ENCODE measurements around the gene PROM1.

PROM1 gene

GRCh38 chr4:16122308-16122711 is 38.5 kb upstream of the PROM1 start:
- 87% methylated on average over 4 of the region's 4 CpGs for WGBS
- Histone ChIP-seq H3K4me1 (ENCODE audit: insufficient read depth, low read length) (no peaks in the 10 kb centered on the region), H3K27me3 (ENCODE audit: insufficient read depth, low read length) (no peaks in the 10 kb centered on the region)

GRCh38 chr4:16120720-16121119 is 36.9 kb upstream of the PROM1 start:
- no peaks in the 10 kb centered on the region for H3K27me3 ChIP-seq (ENCODE audit: insufficient read depth, low read length)
- no peak overlapping the region for H3K27ac ChIP-seq (ENCODE audit: low read depth, low read length)
- no peaks in the 10 kb centered on the region for H3K36me3 ChIP-seq (ENCODE audit: insufficient read depth, low read length)
- no peaks in the 10 kb centered on the region for H3K4me1 ChIP-seq (ENCODE audit: insufficient read depth, low read length)
- no peak overlapping the region for H3K9ac ChIP-seq (ENCODE audit: low read depth, low read length)
- no peak overlapping the region for H3K4me3 ChIP-seq (ENCODE audit: low read length)
- H3K9me3 ChIP-seq (ENCODE audit: insufficient read depth, low read depth, low read length): no peaks in the 10 kb centered on the region
- WGBS: 91% methylated on average over 4 of the region's 4 CpGs

More at GRCh38 chr4:16122308-16122711, 38.5 kb upstream of the PROM1 start:
- Histone ChIP-seq H3K27ac (ENCODE audit: low read depth, low read length) (no peak overlapping the region), H3K9ac (ENCODE audit: low read depth, low read length) (no peak overlapping the region), H3K36me3 (ENCODE audit: insufficient read depth, low read length) (no peaks in the 10 kb centered on the region), H3K9me3 (ENCODE audit: insufficient read depth, low read depth, low read length) (no peaks in the 10 kb centered on the region), H3K4me3 (ENCODE audit: low read length) (no peak overlapping the region)

- H3K9ac ChIP-seq (ENCODE audit: low read depth, low read length): no peak overlapping the region
- no peaks in the 10 kb centered on the region for H3K36me3 ChIP-seq (ENCODE audit: insufficient read depth, low read length)
- WGBS: 81% methylated on average over 4 of the region's 4 CpGs
- no peaks in the 10 kb centered on the region for H3K4me1 ChIP-seq (ENCODE audit: insufficient read depth, low read length)
- no peak overlapping the region for H3K27ac ChIP-seq (ENCODE audit: low read depth, low read length)
- no peaks in the 10 kb centered on the region for H3K9me3 ChIP-seq (ENCODE audit: insufficient read depth, low read depth, low read length)
- H3K4me3 ChIP-seq (ENCODE audit: low read length): no peak overlapping the region
- no peaks in the 10 kb centered on the region for H3K27me3 ChIP-seq (ENCODE audit: insufficient read depth, low read length)
Measured at GRCh38 chr4:16119981-16120380, 36.2 kb upstream of the PROM1 start.

GRCh38 chr4:16118090-16118489 is 34.3 kb upstream of the PROM1 start:
- H3K9me3 ChIP-seq (ENCODE audit: insufficient read depth, low read depth, low read length): no peaks in the 10 kb centered on the region
- H3K9ac ChIP-seq (ENCODE audit: low read depth, low read length): no peak overlapping the region
- H3K4me3 ChIP-seq (ENCODE audit: low read length): no peak overlapping the region
- no peaks in the 10 kb centered on the region for H3K27me3 ChIP-seq (ENCODE audit: insufficient read depth, low read length)
- WGBS: 96% methylated on average over 2 of the region's 2 CpGs
- H3K4me1 ChIP-seq (ENCODE audit: insufficient read depth, low read length): no peaks in the 10 kb centered on the region
- no peak overlapping the region for H3K27ac ChIP-seq (ENCODE audit: low read depth, low read length)
- no peaks in the 10 kb centered on the region for H3K36me3 ChIP-seq (ENCODE audit: insufficient read depth, low read length)

GRCh38 chr4:16117164-16117563 is 33.3 kb upstream of the PROM1 start:
- Histone ChIP-seq H3K4me3 (ENCODE audit: low read length) (no peak overlapping the region), H3K27ac (ENCODE audit: low read depth, low read length) (no peak overlapping the region), H3K9ac (ENCODE audit: low read depth, low read length) (no peak overlapping the region), H3K9me3 (ENCODE audit: insufficient read depth, low read depth, low read length) (no peaks in the 10 kb centered on the region), H3K4me1 (ENCODE audit: insufficient read depth, low read length) (no peaks in the 10 kb centered on the region), H3K27me3 (ENCODE audit: insufficient read depth, low read length) (no peaks in the 10 kb centered on the region), H3K36me3 (ENCODE audit: insufficient read depth, low read length) (no peaks in the 10 kb centered on the region)
- WGBS: 83% methylated on average over 5 of the region's 5 CpGs

GRCh38 chr4:16116493-16116990 is 32.7 kb upstream of the PROM1 start:
- WGBS: 62% methylated on average over 3 of the region's 3 CpGs
- Histone ChIP-seq H3K36me3 (ENCODE audit: insufficient read depth, low read length) (no peaks in the 10 kb centered on the region), H3K9me3 (ENCODE audit: insufficient read depth, low read depth, low read length) (no peaks in the 10 kb centered on the region), H3K27ac (ENCODE audit: low read depth, low read length) (no peak overlapping the region), H3K4me3 (ENCODE audit: low read length) (no peak overlapping the region), H3K27me3 (ENCODE audit: insufficient read depth, low read length) (no peaks in the 10 kb centered on the region; the same call in 1 of the 2 replicates), H3K4me1 (ENCODE audit: insufficient read depth, low read length) (no peaks in the 10 kb centered on the region), H3K9ac (ENCODE audit: low read depth, low read length) (no peak overlapping the region)

- H3K36me3 ChIP-seq (ENCODE audit: insufficient read depth, low read length): no peaks in the 10 kb centered on the region
- H3K9me3 ChIP-seq (ENCODE audit: insufficient read depth, low read depth, low read length): no peaks in the 10 kb centered on the region
- H3K9ac ChIP-seq (ENCODE audit: low read depth, low read length): no peak overlapping the region
- no peaks in the 10 kb centered on the region; the same call in 1 of the 2 replicates for H3K27me3 ChIP-seq (ENCODE audit: insufficient read depth, low read length)
- no peak overlapping the region for H3K27ac ChIP-seq (ENCODE audit: low read depth, low read length)
- H3K4me3 ChIP-seq (ENCODE audit: low read length): no peak overlapping the region
- H3K4me1 ChIP-seq (ENCODE audit: insufficient read depth, low read length): no peaks in the 10 kb centered on the region
- 94% methylated on average over 7 of the region's 7 CpGs for WGBS
Measured at GRCh38 chr4:16116019-16116418, 32.2 kb upstream of the PROM1 start.

GRCh38 chr4:16114546-16114945 is 30.7 kb upstream of the PROM1 start:
- H3K9ac ChIP-seq (ENCODE audit: low read depth, low read length): no peak overlapping the region
- H3K4me3 ChIP-seq (ENCODE audit: low read length): no peak overlapping the region
- no peak overlapping the region for H3K27ac ChIP-seq (ENCODE audit: low read depth, low read length)
- H3K9me3 ChIP-seq (ENCODE audit: insufficient read depth, low read depth, low read length): no peaks in the 10 kb centered on the region
- no peaks in the 10 kb centered on the region for H3K4me1 ChIP-seq (ENCODE audit: insufficient read depth, low read length)
- 86% methylated on average over 6 of the region's 6 CpGs for WGBS
- no peaks in the 10 kb centered on the region; the same call in 1 of the 2 replicates for H3K27me3 ChIP-seq (ENCODE audit: insufficient read depth, low read length)
- no peaks in the 10 kb centered on the region for H3K36me3 ChIP-seq (ENCODE audit: insufficient read depth, low read length)

GRCh38 chr4:16113741-16114140 is 29.9 kb upstream of the PROM1 start:
- H3K9me3 ChIP-seq (ENCODE audit: insufficient read depth, low read depth, low read length): no peaks in the 10 kb centered on the region
- H3K4me1 ChIP-seq (ENCODE audit: insufficient read depth, low read length): no peaks in the 10 kb centered on the region
- H3K4me3 ChIP-seq (ENCODE audit: low read length): no peak overlapping the region
- 96% methylated on average over 3 of the region's 3 CpGs for WGBS
- no peak overlapping the region for H3K27ac ChIP-seq (ENCODE audit: low read depth, low read length)
- no peaks in the 10 kb centered on the region for H3K36me3 ChIP-seq (ENCODE audit: insufficient read depth, low read length)
- no peaks in the 10 kb centered on the region; the same call in 1 of the 2 replicates for H3K27me3 ChIP-seq (ENCODE audit: insufficient read depth, low read length)
- no peak overlapping the region for H3K9ac ChIP-seq (ENCODE audit: low read depth, low read length)

GRCh38 chr4:16111533-16111932 is 27.7 kb upstream of the PROM1 start:
- Histone ChIP-seq H3K4me1 (ENCODE audit: insufficient read depth, low read length) (no peaks in the 10 kb centered on the region), H3K9ac (ENCODE audit: low read depth, low read length) (no peak overlapping the region), H3K9me3 (ENCODE audit: insufficient read depth, low read depth, low read length) (no peaks in the 10 kb centered on the region), H3K27ac (ENCODE audit: low read depth, low read length) (no peak overlapping the region), H3K36me3 (ENCODE audit: insufficient read depth, low read length) (no peaks in the 10 kb centered on the region), H3K4me3 (ENCODE audit: low read length) (no peak overlapping the region), H3K27me3 (ENCODE audit: insufficient read depth, low read length) (no peaks in the 10 kb centered on the region; the same call in 1 of the 2 replicates)
- 89% methylated on average over 5 of the region's 5 CpGs for WGBS

GRCh38 chr4:16110661-16111290 is 27.0 kb upstream of the PROM1 start:
- no peaks in the 10 kb centered on the region for H3K36me3 ChIP-seq (ENCODE audit: insufficient read depth, low read length)
- no peak overlapping the region for H3K27ac ChIP-seq (ENCODE audit: low read depth, low read length)
- WGBS: 78% methylated on average over 3 of the region's 3 CpGs
- no peaks in the 10 kb centered on the region; the same call in 1 of the 2 replicates for H3K27me3 ChIP-seq (ENCODE audit: insufficient read depth, low read length)
- H3K4me1 ChIP-seq (ENCODE audit: insufficient read depth, low read length): no peaks in the 10 kb centered on the region
- H3K4me3 ChIP-seq (ENCODE audit: low read length): no peak overlapping the region
- H3K9me3 ChIP-seq (ENCODE audit: insufficient read depth, low read depth, low read length): no peaks in the 10 kb centered on the region
- no peak overlapping the region for H3K9ac ChIP-seq (ENCODE audit: low read depth, low read length)

- no peaks in the 10 kb centered on the region for H3K9me3 ChIP-seq (ENCODE audit: insufficient read depth, low read depth, low read length)
- no peak overlapping the region for H3K4me3 ChIP-seq (ENCODE audit: low read length)
- H3K4me1 ChIP-seq (ENCODE audit: insufficient read depth, low read length): no peaks in the 10 kb centered on the region
- H3K9ac ChIP-seq (ENCODE audit: low read depth, low read length): no peak overlapping the region
- no peaks in the 10 kb centered on the region; the same call in 1 of the 2 replicates for H3K27me3 ChIP-seq (ENCODE audit: insufficient read depth, low read length)
- no peaks in the 10 kb centered on the region for H3K36me3 ChIP-seq (ENCODE audit: insufficient read depth, low read length)
- H3K27ac ChIP-seq (ENCODE audit: low read depth, low read length): no peak overlapping the region
Measured at GRCh38 chr4:16110199-16110598, 26.4 kb upstream of the PROM1 start.

Measured in HUES64 (cell line).